Stimulated activated CD4-positive, alpha-beta T cell treated with anti-CD3 and anti-CD28 coated beads, Interleukin-2, amount 100 ng/mL, for 24 hours (primary cell): ENCODE measurements around the gene DOLPP1.
"Not testable (repeated sequence)": the region's sequence is repeated elsewhere in the genome, so short reads cannot be mapped to it uniquely, and the experiment has no call there.

Experiments used
- DNase-seq, 2 donors: peaks; one replicate each; pipeline ENCODE4 v3.0.0-alpha.2; 2020

Gene DOLPP1

GRCh38 chr9:129095170-129095667 is 14.3 kb downstream of the DOLPP1 start:
- DNase-seq, result no peak

GRCh38 chr9:129095908-129096307 is 15.0 kb downstream of the DOLPP1 start:
- DNase-seq, result no peak

- no peak for DNase-seq
Measured at GRCh38 chr9:129097671-129098306, 16.9 kb downstream of the DOLPP1 start.

GRCh38 chr9:129098328-129098727 is 17.4 kb downstream of the DOLPP1 start:
- no peak for DNase-seq

- no peak for DNase-seq
Measured at GRCh38 chr9:129100383-129101169, 19.7 kb downstream of the DOLPP1 start.

GRCh38 chr9:129101279-129101678 is 20.4 kb downstream of the DOLPP1 start:
- no peak for DNase-seq

- DNase-seq, result no peak
Measured at GRCh38 chr9:129102095-129102525, 21.2 kb downstream of the DOLPP1 start.

GRCh38 chr9:129102791-129103594 is 22.1 kb downstream of the DOLPP1 start:
- DNase-seq, result peak in 1 of 2 donors; percentile 33

- DNase-seq, result no peak
Measured at GRCh38 chr9:129103595-129103965, 22.7 kb downstream of the DOLPP1 start.

GRCh38 chr9:129104051-129104450 is 23.1 kb downstream of the DOLPP1 start:
- DNase-seq, result no peak

- DNase-seq, result no peak
Measured at GRCh38 chr9:129105857-129106694, 25.2 kb downstream of the DOLPP1 start.

GRCh38 chr9:129107651-129108050 is 26.7 kb downstream of the DOLPP1 start:
- no peak for DNase-seq

GRCh38 chr9:129108083-129108804 is 27.3 kb downstream of the DOLPP1 start:
- DNase-seq, result no peak

GRCh38 chr9:129108805-129109536 is 28.1 kb downstream of the DOLPP1 start:
- no peak for DNase-seq

- peak in 1 of 2 donors; percentile 24 for DNase-seq
Measured at GRCh38 chr9:129109537-129109903, 28.6 kb downstream of the DOLPP1 start.

GRCh38 chr9:129109952-129110739 is 29.2 kb downstream of the DOLPP1 start:
- peak in 1 of 2 donors; percentile 10 for DNase-seq

- peak; percentile 97 to 98 for DNase-seq
Measured at GRCh38 chr9:129110740-129111527, 30.0 kb downstream of the DOLPP1 start, which contains the start of the genes CRAT and PTPA. Gene CRAT, minus strand, starts transcription at chr9:129110793. Its CDS starts 284 bp downstream, at chr9:129110509. Gene PTPA, plus strand, starts transcription at chr9:129111415. Its CDS starts 186 bp downstream, at chr9:129111601.

GRCh38 chr9:129111528-129112151 is 30.7 kb downstream of the DOLPP1 start:
- peak; percentile 34 to 43 for DNase-seq

- DNase-seq, result not testable (repeated sequence)
Measured at GRCh38 chr9:129112526-129112925, 31.6 kb downstream of the DOLPP1 start.
